Thyroid gland (tissue), 4 donors: Measurements from ENCODE around the gene PAF1. TPM values are rescaled to one million over a fixed set of nuclear protein-coding genes. Genes with fewer than 3 reads are reported as not detected.

ENCODE experiments used
- DNase-seq, 2 donors: peaks; one replicate each; pipeline ENCODE4 v3.0.0-alpha.2; 2019
- H3K27ac ChIP-seq, 3 donors: fragments of 200-600 bp; sonication (generic); 1 replicate in 2 of 3; 2 replicates in 1 of 3; pipeline ENCODE4 v1.5.1; 2016 to 2019; ENCODE audit warnings: mild to moderate bottlenecking in 1 of 3, moderate library complexity in 1 of 3
- H3K27me3 ChIP-seq: fragments of 200-600 bp; sonication (generic); one replicate; pipeline ENCODE4 v1.5.1; 2019
- H3K36me3 ChIP-seq, 2 donors: fragments of 200-600 bp; sonication (generic); one replicate each; pipeline ENCODE4 v1.5.1; 2016 to 2019
- H3K4me1 ChIP-seq, 2 donors: fragments of 200-600 bp; sonication (generic); one replicate each; pipeline ENCODE4 v1.5.1; 2017 to 2019
- H3K4me3 ChIP-seq, 3 donors: fragments of 200-600 bp; sonication (generic); replicated peaks in 1 of 3; 1 replicate in 2 of 3; 2 replicates in 1 of 3; pipeline ENCODE4 v1.5.1; 2016; ENCODE audit warnings: mild to moderate bottlenecking in 1 of 3
- H3K9me3 ChIP-seq: fragments of 200-600 bp; sonication (generic); one replicate; pipeline ENCODE4 v1.5.1; 2017
- POLR2A ChIP-seq, 2 donors: fragments of 450-650 bp; IDR thresholded peaks; one replicate each; pipeline ENCODE4 v1.6.1; 2017; ENCODE audit warnings: antibody characterized with exemption in 2 of 2, mild to moderate bottlenecking in 2 of 2, moderate library complexity in 1 of 2
- WGBS, 2 donors: methylation state at CpG; one replicate each; pipeline ENCODE4 v1.1.5; 2017; 5-methylcytosine and 5-hydroxymethylcytosine counted together
- intact Hi-C: fragments of 100-400 bp; cut with DNase I; formaldehyde crosslinking; loops from one replicate; pipeline ENCODE4 v1.15.1; 2023
- total RNA-seq, 4 donors: library from RNA; depleted of rRNA; stranded (reverse); fragments of >200 nt; gene quantifications; one replicate each; pipeline ENCODE4 v1.2.3, GENCODE V29; 2016
- TF ChIP-seq, protein P1 (sequence below), 6 experiments: fragments of 200-600 bp in 3 of 6; fragments of 450-650 bp in 3 of 6; sonication (generic) in 3 of 6; IDR thresholded peaks; one replicate each; pipeline ENCODE4 v1.5.1; 2016 to 2019; ENCODE audit warnings: antibody characterized with exemption in 6 of 6, mild to moderate bottlenecking in 2 of 6, inconsistent platforms in 1 of 6, moderate library complexity in 1 of 6

The PAF1 gene
- total RNA-seq, 4 donors from 2014 or later, result 38.8 to 60.3 (median 50.8) TPM

DNA sequence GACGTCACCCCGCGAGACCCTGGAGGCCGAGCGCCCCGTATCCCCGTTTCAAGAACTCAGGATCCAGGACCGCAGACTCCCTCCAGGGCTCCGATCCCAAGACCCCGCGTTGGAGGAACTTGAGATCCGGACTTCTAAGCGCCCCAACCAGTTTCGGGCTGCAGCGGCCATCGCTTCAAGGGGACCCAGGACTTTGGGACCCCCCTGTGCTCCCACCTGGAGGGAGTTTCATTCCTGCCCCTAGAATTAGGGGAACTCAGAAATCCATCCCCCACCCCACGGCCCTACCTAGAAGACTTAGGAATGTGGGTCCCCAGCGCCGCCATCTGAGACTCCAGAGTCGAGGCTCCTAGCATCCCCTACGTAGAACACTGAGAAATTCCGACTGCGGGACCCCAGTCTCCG, 22.0 kb upstream of the PAF1 start:
- intact Hi-C loops, result no loop called here
- Histone ChIP-seq H3K9me3 (no peaks in the 10 kb centered on the region), H3K4me1 (peaks cover 41 to 43% of the 10 kb centered on the region in 2 donors), H3K27ac (peak overlapping the region; percentile 94 to 100 (median 95)), H3K4me3 (peak overlapping the region; percentile 50 to 77 (median 59)), H3K36me3 (peaks cover 10 to 15% of the 10 kb centered on the region in 2 donors), H3K27me3 (no peaks in the 10 kb centered on the region)
- TF ChIP-seq, protein P1, sequence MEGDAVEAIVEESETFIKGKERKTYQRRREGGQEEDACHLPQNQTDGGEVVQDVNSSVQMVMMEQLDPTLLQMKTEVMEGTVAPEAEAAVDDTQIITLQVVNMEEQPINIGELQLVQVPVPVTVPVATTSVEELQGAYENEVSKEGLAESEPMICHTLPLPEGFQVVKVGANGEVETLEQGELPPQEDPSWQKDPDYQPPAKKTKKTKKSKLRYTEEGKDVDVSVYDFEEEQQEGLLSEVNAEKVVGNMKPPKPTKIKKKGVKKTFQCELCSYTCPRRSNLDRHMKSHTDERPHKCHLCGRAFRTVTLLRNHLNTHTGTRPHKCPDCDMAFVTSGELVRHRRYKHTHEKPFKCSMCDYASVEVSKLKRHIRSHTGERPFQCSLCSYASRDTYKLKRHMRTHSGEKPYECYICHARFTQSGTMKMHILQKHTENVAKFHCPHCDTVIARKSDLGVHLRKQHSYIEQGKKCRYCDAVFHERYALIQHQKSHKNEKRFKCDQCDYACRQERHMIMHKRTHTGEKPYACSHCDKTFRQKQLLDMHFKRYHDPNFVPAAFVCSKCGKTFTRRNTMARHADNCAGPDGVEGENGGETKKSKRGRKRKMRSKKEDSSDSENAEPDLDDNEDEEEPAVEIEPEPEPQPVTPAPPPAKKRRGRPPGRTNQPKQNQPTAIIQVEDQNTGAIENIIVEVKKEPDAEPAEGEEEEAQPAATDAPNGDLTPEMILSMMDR (IDR thresholded peaks at IDR 0.05), result no peak
- no peak for TF ChIP-seq POLR2A (IDR thresholded peaks at IDR 0.05)
- 0 to 5% methylated on average over 9 to 10 of the region's 24 CpGs for WGBS, 2 donors
- DNase-seq, result peak; percentile 30 to 47

- DNase-seq, result peak; percentile 98
- Histone ChIP-seq H3K4me3 (peak within 1 kb of the TSS; percentile 50 to 77 (median 59)), H3K27me3 (no peaks in the 10 kb centered on the region), H3K4me1 (peaks cover 43 to 44% of the 10 kb centered on the region in 2 donors), H3K27ac (peak within 1 kb of the TSS; percentile 95 to 100 (median 99)), H3K36me3 (peaks cover 14 to 16% of the 10 kb centered on the region in 2 donors), H3K9me3 (no peaks in the 10 kb centered on the region)
- WGBS, 2 donors, result 2% methylated on average over 18 to 28 of the region's 60 CpGs
- TF ChIP-seq, protein P1 (IDR thresholded peaks at IDR 0.05), result peak; percentile 43 to 95 (median 80)
- TF ChIP-seq POLR2A (IDR thresholded peaks at IDR 0.05), result peak in 1 of 2 donors; percentile 61
- intact Hi-C loops, result no loop called here
These were observed 21.4 kb upstream of the PAF1 start, which contains the start of gene PLEKHG2 for GRCh38 chr19:39412100-39412866. PLEKHG2 (plus strand) TSS chr19:39412669; CDS start chr19:39414087, 1,418 bp downstream.

GRCh38 chr19:39411832-39412099, 20.9 kb upstream of the PAF1 start:
- 0% methylated on average over 7 of the region's 7 CpGs for WGBS, 2 donors
- peaks cover 43 to 44% of the 10 kb centered on the region in 2 donors for H3K4me1 ChIP-seq
- intact Hi-C loops, result no loop called here
- no peaks in the 10 kb centered on the region for H3K27me3 ChIP-seq
- peak overlapping the region; percentile 95 to 100 (median 99) for H3K27ac ChIP-seq
- peak; percentile 94 to 95 for DNase-seq
- TF ChIP-seq POLR2A (IDR thresholded peaks at IDR 0.05), result no peak
- TF ChIP-seq, protein P1 (IDR thresholded peaks at IDR 0.05), result peak; percentile 89 to 99 (median 95)
- no peak overlapping the region for H3K4me3 ChIP-seq
- peaks cover 14 to 20% of the 10 kb centered on the region in 2 donors for H3K36me3 ChIP-seq
- H3K9me3 ChIP-seq, result no peaks in the 10 kb centered on the region

DNA sequence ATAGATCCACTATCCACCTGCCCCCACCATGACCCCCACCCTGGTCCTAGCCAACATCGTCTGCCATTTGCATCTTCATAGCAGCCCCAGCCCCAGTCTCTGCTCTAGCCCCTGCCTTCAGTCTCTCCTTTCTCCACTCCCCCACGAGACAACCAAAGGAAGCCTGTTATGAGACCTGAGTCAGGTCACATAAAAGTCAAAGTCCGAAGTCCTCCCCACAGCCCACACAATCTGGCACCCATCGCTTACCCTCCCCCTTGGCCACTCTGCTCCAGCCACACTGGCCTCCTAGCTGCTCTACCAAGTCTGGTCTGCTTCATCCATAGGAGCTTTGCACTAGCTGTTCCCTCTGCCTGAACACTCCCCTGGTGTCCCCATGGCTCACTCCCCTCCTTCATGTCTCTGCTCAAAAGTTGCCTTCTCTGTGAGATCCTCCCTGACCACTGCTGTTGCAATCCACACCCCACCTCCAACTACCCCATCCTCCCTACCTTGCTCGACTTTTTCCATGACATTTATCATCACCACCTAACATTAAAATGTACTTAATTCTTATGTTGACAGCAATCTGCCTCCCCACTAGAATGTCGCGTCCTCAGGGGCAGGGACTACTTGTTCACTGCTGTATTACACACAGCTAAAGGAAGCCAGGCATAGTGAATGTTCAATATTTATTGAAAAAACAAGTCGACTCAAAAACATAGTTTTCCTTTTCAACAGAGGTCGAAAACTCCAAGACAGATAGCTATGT, 20.4 kb upstream of the PAF1 start:
- Histone ChIP-seq H3K4me3 (peak overlapping the region in 1 of 3 donors; percentile 92), H3K9me3 (no peaks in the 10 kb centered on the region), H3K27me3 (no peaks in the 10 kb centered on the region), H3K4me1 (peaks cover 41 to 44% of the 10 kb centered on the region in 2 donors), H3K27ac (peak overlapping the region; percentile 95 to 100 (median 99)), H3K36me3 (peaks cover 14 to 20% of the 10 kb centered on the region in 2 donors)
- intact Hi-C loops, result no loop called here
- TF ChIP-seq, protein P1 (IDR thresholded peaks at IDR 0.05), result no peak
- no peak for TF ChIP-seq POLR2A (IDR thresholded peaks at IDR 0.05)
- WGBS, 2 donors, result 32 to 33% methylated on average over 9 of the region's 9 CpGs
- DNase-seq, result peak; percentile 37 to 60

DNA sequence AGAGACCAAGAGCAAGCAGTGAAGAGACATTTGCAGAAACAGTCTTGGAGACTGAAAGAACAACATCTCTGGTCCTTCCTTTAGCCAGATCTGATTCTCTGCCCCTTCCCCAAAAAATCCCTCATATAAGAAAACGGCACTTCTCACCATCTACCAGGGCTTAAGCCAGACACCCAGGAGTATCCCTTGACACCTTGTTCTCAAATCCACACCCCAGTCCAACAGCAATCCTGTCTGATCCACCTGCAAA, 19.9 kb upstream of the PAF1 start:
- Histone ChIP-seq H3K27me3 (no peaks in the 10 kb centered on the region), H3K4me3 (peak overlapping the region in 1 of 3 donors; percentile 92), H3K4me1 (peaks cover 40 to 44% of the 10 kb centered on the region in 2 donors), H3K9me3 (no peaks in the 10 kb centered on the region), H3K36me3 (peaks cover 14 to 20% of the 10 kb centered on the region in 2 donors), H3K27ac (peak overlapping the region; percentile 95 to 100 (median 99))
- TF ChIP-seq, protein P1 (IDR thresholded peaks at IDR 0.05), result no peak
- no peak for TF ChIP-seq POLR2A (IDR thresholded peaks at IDR 0.05)
- 53 to 64% methylated on average over 1 of the region's 1 CpG for WGBS, 2 donors
- DNase-seq, result no peak
- intact Hi-C loops, result no loop called here
